ENCODE measurements around the gene GRAMD4.
A peak's percentile ranks its signal among the peaks of the same experiment; 100 is the strongest.

GRAMD4 gene

GRCh38 chr22:46596819-46597218 lies 23.4 kb upstream of the GRAMD4 start:
- DNase-seq (ENCODE audit: low read depth, low spot score), result peak; percentile 93

- no peak for DNase-seq (ENCODE audit: low read depth, low spot score)
These were observed 22.0 kb upstream of the GRAMD4 start for GRCh38 chr22:46598224-46598623.

GRCh38 chr22:46598737-46599424 lies 21.3 kb upstream of the GRAMD4 start:
- no peak for DNase-seq (ENCODE audit: low read depth, low spot score)

GRCh38 chr22:46600273-46600796 lies 19.9 kb upstream of the GRAMD4 start:
- DNase-seq (ENCODE audit: low read depth, low spot score), result no peak

GRCh38 chr22:46602025-46602424 lies 18.2 kb upstream of the GRAMD4 start:
- DNase-seq (ENCODE audit: low read depth, low spot score), result no peak

GRCh38 chr22:46604306-46604690 lies 15.9 kb upstream of the GRAMD4 start:
- DNase-seq (ENCODE audit: low read depth, low spot score), result no peak

GRCh38 chr22:46605117-46605516 lies 15.1 kb upstream of the GRAMD4 start:
- DNase-seq (ENCODE audit: low read depth, low spot score), result no peak

GRCh38 chr22:46606886-46607285 lies 13.3 kb upstream of the GRAMD4 start:
- no peak for DNase-seq (ENCODE audit: low read depth, low spot score)

GRCh38 chr22:46607483-46608114 lies 12.6 kb upstream of the GRAMD4 start:
- no peak for DNase-seq (ENCODE audit: low read depth, low spot score)

GRCh38 chr22:46609175-46609690 lies 11.0 kb upstream of the GRAMD4 start:
- peak; percentile 59 for DNase-seq (ENCODE audit: low read depth, low spot score)

GRCh38 chr22:46609724-46610201 lies 10.4 kb upstream of the GRAMD4 start:
- DNase-seq (ENCODE audit: low read depth, low spot score), result no peak

GRCh38 chr22:46610356-46610755 lies 9.8 kb upstream of the GRAMD4 start:
- no peak for DNase-seq (ENCODE audit: low read depth, low spot score)

- DNase-seq (ENCODE audit: low read depth, low spot score), result no peak
These were observed 9.0 kb upstream of the GRAMD4 start for GRCh38 chr22:46611189-46611588.

- no peak for DNase-seq (ENCODE audit: low read depth, low spot score)
These were observed 7.8 kb upstream of the GRAMD4 start for GRCh38 chr22:46612341-46612903.

GRCh38 chr22:46612904-46613605 lies 7.1 kb upstream of the GRAMD4 start:
- no peak for DNase-seq (ENCODE audit: low read depth, low spot score)

- no peak for DNase-seq (ENCODE audit: low read depth, low spot score)
These were observed 6.6 kb upstream of the GRAMD4 start for GRCh38 chr22:46613606-46614021.

- no peak for DNase-seq (ENCODE audit: low read depth, low spot score)
These were observed 5.9 kb upstream of the GRAMD4 start for GRCh38 chr22:46614025-46614931.

- no peak for DNase-seq (ENCODE audit: low read depth, low spot score)
These were observed 2.8 kb upstream of the GRAMD4 start for GRCh38 chr22:46617207-46617985.

- no peak for DNase-seq (ENCODE audit: low read depth, low spot score)
These were observed 2.1 kb upstream of the GRAMD4 start for GRCh38 chr22:46617986-46618647.

GRCh38 chr22:46618667-46619066 lies 1.5 kb upstream of the GRAMD4 start:
- no peak for DNase-seq (ENCODE audit: low read depth, low spot score)
